HG02840 (cell line): Measurements from ENCODE around the gene CLDN14.

Source experiments
- ATAC-seq: cut with Tn5 transposase; IDR thresholded peaks from one replicate; pipeline ENCODE4 v1.9.1; 2021; ENCODE audit warnings: mild to moderate bottlenecking, moderate library complexity, moderate number of reproducible peaks; ENCODE audit not compliant: unreplicated experiment, low FRiP score

CLDN14 gene

DNA sequence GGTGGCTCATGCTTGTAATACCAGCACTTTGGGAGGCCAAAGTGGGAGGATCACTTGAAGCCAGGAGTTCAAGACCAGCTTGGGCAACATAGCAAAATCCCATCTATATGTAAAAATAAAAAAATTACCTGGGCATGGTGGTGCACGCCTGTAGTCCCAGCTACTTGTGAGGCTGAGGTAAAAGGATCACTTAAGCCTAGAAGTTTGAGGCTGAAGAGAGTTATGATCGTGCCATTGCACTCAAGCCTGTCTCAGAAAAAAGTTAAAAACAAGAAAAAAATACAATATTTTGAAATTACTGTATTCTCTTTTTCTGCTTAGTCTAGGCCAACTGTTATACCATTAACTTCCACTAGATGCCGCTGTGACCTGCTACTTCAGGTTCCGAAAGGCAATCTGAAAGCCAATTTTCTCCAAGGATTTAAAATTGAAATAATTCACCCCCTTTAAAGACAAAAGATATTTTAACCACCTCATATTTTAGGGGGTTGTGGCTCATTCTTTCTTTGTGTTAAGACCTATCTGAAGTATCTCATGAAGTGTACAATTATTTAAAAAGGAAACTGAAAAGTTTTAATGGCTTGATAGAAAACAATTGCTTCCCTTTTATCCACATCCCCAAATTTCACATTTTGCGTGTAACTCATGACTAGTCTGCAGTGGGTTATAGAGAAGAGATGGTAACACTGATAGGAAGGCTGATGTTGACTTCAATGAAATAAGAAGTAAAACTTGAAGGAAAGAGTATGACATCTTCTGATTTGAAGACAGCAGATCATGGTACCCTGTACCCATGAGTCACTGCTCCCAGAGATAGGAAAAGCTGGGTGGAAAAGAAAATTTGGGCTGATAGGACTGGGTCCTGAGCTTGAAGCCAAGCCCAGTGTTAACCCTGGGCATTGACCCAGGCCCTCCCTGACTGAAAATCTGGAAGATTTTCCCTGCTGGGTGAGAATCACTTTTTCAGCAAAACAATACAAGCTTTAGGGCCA, 24.4 kb upstream of the CLDN14 start:
- no peak for ATAC-seq

DNA sequence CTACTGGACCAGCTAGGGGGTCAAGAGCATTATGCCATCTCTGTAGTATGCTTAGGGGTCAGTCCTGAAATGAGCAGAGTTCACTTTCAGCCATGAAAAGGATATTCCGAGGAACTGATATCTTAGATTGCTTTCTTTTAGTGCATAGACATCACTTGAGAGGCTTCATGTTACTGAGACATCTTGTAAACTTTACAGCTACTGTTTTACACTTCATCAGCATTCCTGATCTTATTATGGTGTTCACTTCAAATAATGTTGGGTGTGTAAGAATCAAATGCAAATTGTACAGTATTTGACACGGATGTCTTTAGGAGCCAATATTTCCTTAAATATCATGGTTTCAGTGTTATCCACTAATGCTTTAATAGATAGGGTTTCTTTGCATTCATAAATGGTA, 22.4 kb upstream of the CLDN14 start:
- ATAC-seq, result no peak

DNA sequence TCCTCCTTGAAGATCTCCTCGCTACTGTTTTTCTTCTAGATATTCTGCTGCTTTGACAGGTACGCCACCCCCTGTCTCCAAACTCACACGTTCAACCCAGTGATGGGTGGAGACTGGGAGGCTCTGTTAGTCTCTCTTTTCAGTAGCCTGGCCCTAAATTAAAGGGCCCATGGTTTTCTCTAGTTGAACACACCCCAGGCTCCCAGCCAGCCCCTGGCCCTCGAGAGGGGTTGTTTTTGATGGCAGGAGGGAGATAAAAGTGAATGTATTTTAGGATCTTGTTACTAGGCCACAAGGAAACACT, 21.6 kb upstream of the CLDN14 start:
- no peak for ATAC-seq

DNA sequence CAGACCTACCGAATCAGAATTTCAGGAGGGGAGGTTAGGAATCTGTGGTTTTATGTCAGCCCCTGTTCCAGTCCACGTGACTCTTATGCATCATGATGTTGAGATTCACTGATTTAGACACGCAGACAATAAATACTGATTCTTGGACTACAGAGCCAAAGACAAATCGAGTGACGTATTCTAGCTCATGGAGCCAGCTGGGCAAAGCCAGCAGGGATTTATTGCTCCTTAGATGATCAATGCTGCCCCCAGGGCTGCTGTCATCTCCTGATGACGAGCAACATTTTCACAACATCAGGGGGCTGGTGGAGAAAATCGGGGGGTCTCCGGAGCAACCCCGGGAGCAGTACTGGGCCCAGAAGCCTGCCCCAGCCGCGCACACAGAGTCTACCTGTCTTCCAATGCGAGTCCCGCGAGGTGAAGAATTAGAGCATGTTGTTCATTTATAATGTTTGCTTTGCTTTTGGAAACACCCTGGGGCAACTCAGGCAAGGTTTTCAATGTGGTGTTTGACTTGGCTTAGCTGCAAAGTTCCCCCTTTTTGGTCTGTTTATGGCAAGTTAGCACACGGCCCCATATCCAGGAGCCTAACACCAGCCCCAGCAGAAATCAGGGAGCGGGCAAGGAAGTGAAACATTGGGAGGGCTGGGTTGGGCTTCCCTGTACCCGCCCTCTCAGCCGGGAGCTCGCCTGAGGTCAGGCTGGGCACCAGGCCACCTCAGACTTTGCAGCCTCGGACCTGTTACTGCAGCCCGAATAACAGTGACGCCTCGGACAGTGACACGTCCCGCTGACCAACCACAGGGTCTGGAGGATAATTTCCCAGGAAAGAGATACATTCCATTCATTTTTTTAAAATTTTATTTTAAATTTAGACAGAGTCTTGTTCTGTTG, 19.9 kb upstream of the CLDN14 start:
- no peak for ATAC-seq

DNA sequence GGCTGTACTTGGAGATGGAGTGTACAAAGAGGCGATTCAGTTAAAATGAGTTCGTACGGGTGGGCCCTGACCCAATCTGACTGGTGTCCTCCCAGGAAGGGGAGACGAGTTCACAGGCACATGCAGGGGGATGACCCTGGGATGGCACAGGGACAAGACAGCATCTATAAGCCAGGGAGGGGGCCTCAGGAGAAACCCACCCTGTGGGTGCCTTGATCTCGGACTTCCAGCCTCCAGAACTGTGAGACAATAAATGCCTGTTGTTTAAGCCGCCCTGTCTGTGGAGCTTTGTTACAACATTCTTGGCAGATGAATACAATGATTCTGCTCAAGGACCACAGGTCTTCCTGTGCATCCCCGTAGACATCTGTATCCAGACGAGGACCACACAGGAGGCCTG, 14.6 kb upstream of the CLDN14 start:
- ATAC-seq, result no peak

DNA sequence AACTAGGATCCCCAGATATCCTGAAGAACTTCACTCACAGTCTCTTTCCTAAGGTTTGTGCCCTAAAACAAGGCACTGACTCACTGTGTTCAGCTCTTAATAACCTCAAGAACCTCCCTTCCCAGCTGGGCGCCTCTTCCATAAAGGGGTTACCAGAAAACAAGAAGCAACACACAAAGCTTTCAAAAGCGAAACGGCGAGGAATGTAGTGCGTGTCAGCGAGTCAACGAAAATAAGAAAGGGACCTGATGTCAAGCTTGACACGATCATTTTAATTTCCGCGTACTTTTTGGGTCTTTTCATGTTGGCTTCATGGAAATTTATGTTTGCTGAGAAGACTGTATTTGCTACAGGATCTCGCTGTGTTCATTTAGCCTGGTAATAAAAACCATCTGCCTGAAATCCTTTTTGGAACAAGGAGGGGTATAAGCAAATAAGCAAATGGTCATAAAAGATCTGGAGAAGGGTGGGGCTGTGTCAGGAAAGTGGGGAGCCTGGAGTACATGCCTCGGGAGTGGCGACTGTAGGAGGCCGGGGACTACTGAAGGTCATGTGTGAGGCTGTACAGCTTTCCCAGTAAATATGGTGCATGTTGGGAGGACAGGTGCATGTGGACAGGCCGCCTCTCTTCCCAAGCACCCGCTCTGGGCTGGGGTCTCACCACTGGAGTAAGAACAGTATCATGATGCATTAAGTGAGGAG, 11.4 kb upstream of the CLDN14 start:
- ATAC-seq, result no peak

DNA sequence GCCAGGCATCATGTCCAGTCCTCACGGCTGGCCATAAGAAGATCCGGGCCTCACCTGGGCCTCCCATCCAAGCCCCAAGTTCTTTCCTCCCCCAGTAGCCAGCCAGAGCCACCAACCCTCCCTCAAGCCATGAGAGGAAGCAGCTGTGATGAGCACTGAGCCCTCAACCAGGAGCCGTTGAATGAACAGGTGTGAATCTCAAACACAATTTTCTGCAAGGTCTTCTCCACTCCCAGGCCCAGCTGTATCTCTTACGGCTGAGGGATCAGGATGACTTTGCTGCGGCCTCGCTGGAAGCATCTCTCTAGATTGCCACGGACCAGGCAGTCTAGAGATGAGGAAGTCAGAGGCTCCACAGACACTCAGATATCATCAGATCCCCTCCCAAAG, 9.8 kb upstream of the CLDN14 start:
- no peak for ATAC-seq

DNA sequence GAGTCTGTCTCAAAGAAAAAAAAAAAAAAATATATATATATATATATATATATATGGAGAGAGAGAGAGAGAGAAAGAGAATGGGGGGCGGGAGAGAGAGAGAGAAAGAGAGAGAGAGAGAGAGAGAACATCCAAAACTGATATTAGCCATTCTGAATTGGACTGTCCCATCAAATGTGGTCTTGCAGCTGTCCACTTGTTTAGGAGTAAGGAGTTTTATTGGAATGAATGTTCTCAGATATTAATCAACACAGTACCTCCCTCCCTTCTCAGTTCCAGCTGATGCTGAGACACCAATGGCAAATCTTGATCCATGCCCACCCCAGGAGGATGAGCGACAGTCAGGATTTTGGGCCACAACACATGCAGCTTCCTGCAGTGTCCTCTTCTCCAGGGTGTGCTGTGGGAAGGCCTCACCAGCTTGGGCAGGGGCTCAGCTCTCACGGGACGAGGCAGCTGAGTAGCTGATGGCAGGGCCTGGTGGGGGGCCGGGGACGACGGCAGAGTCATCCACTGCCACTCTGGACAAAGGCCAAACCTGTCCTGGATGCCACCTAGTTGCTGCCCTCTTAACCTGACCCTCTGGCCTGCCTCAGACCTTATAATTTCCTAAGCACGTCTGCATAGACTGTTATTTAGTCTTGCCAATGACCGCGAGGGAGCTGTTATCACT, 9.3 kb upstream of the CLDN14 start:
- ATAC-seq, result no peak

DNA sequence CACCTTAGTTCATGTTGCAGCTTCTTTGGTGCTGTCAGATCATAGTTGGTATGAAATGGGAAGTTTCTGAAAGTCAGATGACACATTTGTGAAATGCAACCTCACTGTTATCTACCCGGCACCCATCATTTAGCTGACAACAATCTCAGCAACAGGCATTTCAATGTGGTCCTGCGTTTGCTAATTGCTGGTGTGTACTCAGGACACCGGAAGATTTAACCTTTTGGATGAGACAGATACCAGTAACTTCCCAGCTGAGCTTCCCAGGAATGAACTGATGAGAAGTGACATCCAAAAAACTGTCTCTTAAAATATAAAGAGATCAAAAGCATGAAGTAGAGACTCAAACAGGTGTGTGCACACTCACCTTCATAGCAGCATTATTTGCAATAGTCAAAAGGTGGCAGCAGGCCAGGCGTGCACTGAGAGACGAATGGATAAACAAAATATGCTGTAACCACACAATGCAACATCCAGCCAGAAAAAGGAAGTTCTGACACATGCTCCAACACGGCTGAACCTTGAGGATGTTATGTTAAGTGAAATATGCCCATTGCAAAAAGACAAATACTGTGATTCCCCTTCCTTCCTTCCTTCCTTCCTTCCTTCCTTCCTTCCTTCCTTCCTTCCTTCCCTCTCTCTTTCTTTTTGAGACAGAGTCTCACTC, 7.9 kb upstream of the CLDN14 start:
- no peak for ATAC-seq

DNA sequence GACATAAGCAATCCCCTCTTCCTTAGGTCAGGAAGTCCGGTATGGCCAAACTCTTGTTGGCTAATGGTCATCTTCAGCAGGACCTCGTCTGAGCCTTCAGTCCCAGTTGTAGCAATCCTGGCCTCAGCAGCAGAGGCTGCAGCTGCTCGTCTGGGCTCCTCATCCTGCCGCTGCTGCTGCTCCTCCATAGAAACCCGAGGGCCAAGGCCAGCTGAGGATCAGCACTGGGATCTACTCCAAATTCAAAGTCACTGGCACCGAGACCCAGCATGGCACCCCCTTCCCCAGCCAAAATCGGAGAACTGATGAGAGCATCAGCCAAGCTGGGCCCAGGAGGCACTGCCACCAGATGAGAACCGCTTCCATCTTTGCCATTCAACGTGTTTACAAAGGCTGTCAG, 6.3 kb upstream of the CLDN14 start:
- ATAC-seq, result no peak

DNA sequence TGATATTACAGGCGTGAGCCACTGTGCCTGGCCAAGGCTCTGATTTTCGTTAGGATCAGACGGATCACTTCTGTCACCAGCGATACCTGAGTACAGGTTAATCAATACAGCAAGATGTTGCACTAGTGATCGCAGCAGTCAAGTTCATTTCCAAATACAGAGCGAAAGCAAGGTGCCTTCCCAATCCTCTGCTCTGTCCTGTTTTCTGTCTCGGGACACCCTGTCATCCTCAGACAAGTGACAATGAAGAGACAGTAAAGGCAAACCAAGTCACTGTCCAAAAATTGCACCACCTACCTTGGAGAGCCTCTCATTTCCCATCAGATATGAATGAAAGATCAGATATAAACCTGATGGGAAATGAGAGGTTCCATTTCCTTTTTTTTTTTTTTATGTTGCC, 5.6 kb upstream of the CLDN14 start:
- ATAC-seq, result no peak

DNA sequence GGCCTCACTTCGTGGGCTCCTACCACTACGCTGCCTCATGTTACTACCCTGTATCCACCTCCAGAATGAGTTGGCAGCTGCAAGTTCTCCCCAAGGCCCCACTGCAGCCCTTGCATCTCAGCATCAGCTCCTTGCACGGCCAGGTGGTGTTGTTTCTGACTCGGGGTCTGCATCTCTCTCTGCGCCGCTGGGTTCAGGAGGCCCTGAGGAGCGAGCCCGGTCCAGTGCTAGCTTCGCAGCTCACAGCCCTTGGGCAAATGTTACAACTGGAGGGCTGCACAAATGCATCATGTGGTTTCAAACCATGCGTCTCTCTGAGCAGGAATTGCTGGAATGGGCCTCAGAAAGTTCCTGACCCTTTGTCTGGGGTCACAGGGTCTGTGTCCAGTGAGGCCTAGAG, 3.2 kb upstream of the CLDN14 start:
- no peak for ATAC-seq

DNA sequence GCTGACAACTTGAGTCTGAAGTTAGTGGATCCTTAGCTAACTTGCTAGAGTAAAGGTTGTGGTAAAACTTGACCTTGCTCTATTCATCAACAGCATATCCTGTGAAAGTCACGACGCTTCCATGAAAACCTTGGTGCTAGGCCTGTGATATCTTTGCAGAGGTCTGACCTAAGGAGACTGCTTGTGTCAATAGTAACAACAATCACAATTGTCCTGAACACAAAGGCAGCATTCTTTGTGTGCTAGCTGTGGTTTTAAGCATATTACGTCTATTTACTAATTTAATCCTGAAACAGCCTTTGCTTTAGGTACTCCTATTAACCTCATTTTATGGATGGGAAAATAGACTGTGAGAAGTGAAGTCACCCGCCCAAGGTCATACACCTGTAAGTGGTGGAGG, 2.8 kb upstream of the CLDN14 start:
- ATAC-seq, result no peak

DNA sequence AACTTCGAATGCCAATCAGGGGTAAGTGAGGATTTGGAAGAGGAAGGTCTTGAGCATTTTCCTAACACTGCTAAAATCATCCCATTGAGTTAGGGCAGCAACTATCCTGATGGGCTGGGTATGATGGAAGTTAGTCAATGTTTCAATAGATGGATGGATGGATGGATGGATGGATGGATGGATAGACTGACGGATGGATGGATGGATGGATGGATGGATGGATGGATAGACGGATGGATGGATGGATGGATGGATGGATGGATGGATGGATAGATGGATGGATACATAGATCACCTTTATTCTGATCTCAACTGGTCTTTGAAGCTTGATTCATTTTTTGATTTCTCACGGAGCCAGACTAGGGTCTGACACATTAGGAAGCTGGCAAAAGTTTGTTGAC, 2.3 kb upstream of the CLDN14 start:
- no peak for ATAC-seq

DNA sequence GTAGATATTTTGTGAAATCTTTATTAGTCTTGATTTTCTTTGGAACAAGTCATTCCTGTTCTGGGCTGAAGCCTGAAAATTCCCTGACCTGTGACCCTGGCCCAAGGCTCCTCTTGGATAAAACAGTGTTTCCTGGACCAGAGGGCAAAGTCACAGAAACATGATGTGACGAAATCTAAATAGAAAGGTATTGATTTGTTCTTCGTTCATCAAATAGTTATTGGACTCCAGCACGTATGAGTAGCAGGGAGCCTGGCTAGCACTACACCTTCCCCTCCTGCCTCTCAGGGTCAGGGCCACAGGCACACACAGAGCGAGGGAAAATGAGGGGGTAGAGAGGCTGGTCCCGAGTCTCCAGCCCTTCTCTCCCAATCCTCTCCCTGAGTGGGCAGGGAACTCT, 1.7 kb upstream of the CLDN14 start:
- no peak for ATAC-seq

DNA sequence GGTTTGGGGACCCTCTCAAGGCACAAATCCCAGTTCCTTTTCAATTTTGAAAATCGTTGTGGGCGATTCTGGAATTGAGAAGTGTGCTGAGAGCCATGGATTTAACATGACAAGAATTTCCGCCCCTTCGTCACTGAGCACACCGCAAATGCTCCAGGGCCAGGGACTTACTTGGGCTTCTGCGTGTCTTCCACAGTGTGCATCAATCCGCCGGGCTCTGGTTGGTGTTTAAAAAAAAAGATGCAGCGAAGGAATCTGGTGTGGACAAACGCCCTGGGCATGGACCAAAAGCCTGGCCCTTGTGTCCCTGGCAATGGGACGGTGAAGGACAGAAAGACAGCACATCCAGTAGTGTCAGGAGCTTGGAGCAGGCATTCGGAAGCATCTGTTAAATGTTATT, 696 bp upstream of the CLDN14 start:
- no peak for ATAC-seq

DNA sequence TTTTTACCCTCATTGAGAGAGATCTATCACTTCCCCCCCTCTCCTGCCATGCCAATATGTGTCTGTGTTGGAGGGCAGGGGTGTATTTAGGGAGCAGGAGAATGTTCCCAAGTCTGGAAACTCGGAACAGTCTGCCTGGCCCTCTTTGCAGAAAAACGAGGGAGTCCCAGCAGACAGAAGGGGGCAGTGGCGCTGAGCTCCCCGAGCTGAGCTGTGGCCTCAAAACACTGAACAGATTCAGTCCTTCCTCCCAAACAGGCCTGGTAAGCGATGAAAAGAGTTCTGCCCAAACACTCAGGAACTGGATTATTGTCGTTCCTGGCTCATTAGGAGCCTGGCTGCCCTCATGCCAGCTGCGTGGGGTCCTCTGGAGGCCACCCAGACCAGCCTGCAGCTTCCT, 981 bp downstream of the CLDN14 start:
- no peak for ATAC-seq

DNA sequence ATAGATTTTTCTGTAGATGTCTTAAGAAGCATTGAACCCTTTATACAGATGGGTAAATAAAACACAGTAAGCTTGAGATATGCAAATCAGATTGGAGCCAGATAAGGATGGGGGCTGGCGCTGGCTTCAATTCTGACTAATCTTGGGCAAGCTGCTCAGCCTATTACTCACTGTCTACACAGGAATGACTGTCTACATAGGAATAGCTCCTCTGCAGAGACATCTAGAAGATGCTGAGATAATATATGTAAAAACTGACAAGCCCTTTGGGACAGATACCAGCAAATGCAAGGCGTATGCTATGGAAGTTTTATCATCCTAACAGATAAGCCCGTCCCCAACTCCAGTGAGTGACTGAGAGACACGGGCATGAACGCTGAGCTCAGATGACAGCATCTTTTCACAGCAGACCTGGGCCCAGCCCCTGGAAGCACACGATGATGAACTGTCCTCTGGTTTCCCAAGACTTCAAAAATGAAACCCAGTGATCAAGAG, 1.7 kb downstream of the CLDN14 start:
- ATAC-seq, result no peak

DNA sequence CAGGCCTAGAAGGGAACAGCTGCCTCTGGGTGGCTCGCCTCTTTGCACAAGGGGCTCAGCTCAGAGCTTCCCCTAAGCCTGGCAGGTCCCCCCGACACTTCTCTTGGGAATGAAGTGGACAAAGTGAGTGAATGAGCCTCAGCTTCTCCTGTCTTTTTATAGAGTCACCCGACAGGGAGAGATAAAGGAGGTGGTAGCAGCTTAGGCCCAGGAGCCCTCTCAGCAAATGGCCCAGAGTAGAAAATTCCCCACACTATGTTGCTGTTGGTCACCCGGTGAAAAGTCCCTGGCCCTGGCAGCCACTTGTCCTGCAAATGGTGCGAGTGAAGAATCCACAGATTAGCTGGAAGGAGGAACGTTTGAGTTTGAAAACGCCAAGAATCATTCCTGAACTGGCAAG, 2.4 kb downstream of the CLDN14 start:
- ATAC-seq, result no peak

DNA sequence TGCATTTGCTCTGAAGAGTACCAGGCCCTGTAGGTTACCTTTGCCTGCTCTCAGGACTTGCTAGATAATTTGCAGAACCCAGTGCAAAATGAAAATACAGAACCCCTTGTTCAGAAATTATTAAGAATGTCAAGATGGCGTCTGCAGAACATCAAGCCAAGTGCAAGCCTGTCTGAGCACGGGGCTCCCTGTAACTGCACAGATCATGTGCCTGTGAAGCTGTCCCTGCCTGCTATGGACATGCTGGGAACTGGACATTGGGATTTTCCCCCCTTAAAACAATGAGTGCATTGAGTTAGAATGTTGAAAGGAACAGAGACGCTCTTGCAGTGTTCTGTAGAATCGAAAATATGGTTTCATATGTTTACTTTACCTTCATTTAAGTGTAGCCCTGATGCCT, 2.9 kb downstream of the CLDN14 start:
- ATAC-seq, result no peak
